Measurements from ENCODE around the gene STIMATE. TPM values are rescaled to one million over a fixed set of nuclear protein-coding genes. Genes with fewer than 3 reads are reported as not detected.

STIMATE gene
- total RNA-seq, 3 donors from 2014 or later (not counting 1 experiment from before 2014, with no cell fraction given), result 24.6 to 35.0 (median 33.1) TPM

GRCh38 chr3:52857133-52857532 is 40.2 kb downstream of the STIMATE start:
- no peak for TF ChIP-seq CTCF (IDR thresholded peaks at IDR 0.05)
- Mint-ChIP-seq H3K4me1 (peaks cover 11 to 13% of the 10 kb centered on the region in 2 donors), H3K36me3 (no peaks in the 10 kb centered on the region), H3K4me3 (no peak overlapping the region), H3K27ac (no peak overlapping the region), H3K9me3 (no peaks in the 10 kb centered on the region), H3K27me3 (ENCODE audit: low read depth in 2 of 2) (no peaks in the 10 kb centered on the region)
- H3K27ac ChIP-seq (ENCODE audit: low read length), result no peak overlapping the region
- H3K9me3 ChIP-seq (ENCODE audit: control insufficient read depth, insufficient read depth, low read length), result no peaks in the 10 kb centered on the region
- peaks cover 8% of the 10 kb centered on the region for H3K36me3 ChIP-seq (ENCODE audit: control insufficient read depth, insufficient read depth, low read length)
- intact Hi-C loops (cut with micrococcal nuclease), result no loop called here
- DNase-seq, result no peak
- H3K27me3 ChIP-seq (ENCODE audit: control insufficient read depth, insufficient read depth, low read length), result no peaks in the 10 kb centered on the region
- 100% methylated on average over 3 of the region's 3 CpGs for WGBS (ENCODE audit: insufficient coverage)
- no peak for ATAC-seq
- H3K4me3 ChIP-seq (ENCODE audit: low read length), result no peak overlapping the region
- H3K4me1 ChIP-seq (ENCODE audit: control insufficient read depth, insufficient read depth, low read length), result no peaks in the 10 kb centered on the region

DNA sequence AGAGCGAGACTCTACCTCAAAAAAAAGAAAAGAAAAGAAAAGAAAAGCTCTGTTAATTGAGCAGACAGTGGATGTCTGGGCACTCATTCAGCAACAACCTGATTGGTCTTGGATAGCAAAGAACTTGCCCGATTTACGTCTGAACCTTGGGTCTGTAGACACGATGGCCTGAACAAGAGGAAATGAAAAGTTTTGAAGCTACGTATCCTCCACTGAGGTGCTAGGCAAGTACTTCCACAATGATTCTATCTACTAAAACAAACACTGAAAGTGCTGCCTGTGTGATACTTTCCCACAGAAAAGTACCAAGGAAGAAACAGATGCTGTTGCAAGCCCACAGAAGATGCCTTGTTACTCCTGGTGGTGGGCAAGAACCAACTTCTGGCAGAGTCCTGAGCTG is 40.7 kb downstream of the STIMATE start:
- WGBS (ENCODE audit: insufficient coverage), result 89% methylated on average over 5 of the region's 5 CpGs
- peaks cover 6 to 8% of the 10 kb centered on the region in 2 donors for H3K4me1 Mint-ChIP-seq

GRCh38 chr3:52854013-52854412 is 43.3 kb downstream of the STIMATE start:
- Mint-ChIP-seq H3K4me1 (no peaks in the 10 kb centered on the region), H3K27me3 (ENCODE audit: low read depth in 2 of 2) (no peaks in the 10 kb centered on the region), H3K27ac (no peak overlapping the region), H3K36me3 (no peaks in the 10 kb centered on the region), H3K4me3 (no peak overlapping the region), H3K9me3 (no peaks in the 10 kb centered on the region)
- Histone ChIP-seq H3K9me3 (ENCODE audit: control insufficient read depth, insufficient read depth, low read length) (no peaks in the 10 kb centered on the region), H3K4me1 (ENCODE audit: control insufficient read depth, insufficient read depth, low read length) (no peaks in the 10 kb centered on the region), H3K27ac (ENCODE audit: low read length) (no peak overlapping the region), H3K27me3 (ENCODE audit: control insufficient read depth, insufficient read depth, low read length) (no peaks in the 10 kb centered on the region), H3K4me3 (ENCODE audit: low read length) (no peak overlapping the region), H3K36me3 (ENCODE audit: control insufficient read depth, insufficient read depth, low read length) (peaks cover 26% of the 10 kb centered on the region)
- no peak for ATAC-seq
- DNase-seq, result no peak
- 100% methylated on average over 2 of the region's 2 CpGs for WGBS (ENCODE audit: insufficient coverage)
- intact Hi-C loops (cut with micrococcal nuclease), result no loop called here
- TF ChIP-seq CTCF (IDR thresholded peaks at IDR 0.05), result no peak

More for the DNA sequence above, 40.7 kb downstream of the STIMATE start:
- TF ChIP-seq CTCF (IDR thresholded peaks at IDR 0.05), result no peak
- Histone ChIP-seq H3K36me3 (ENCODE audit: control insufficient read depth, insufficient read depth, low read length) (peaks cover 13% of the 10 kb centered on the region), H3K9me3 (ENCODE audit: control insufficient read depth, insufficient read depth, low read length) (no peaks in the 10 kb centered on the region), H3K27me3 (ENCODE audit: control insufficient read depth, insufficient read depth, low read length) (no peaks in the 10 kb centered on the region), H3K27ac (ENCODE audit: low read length) (no peak overlapping the region), H3K4me3 (ENCODE audit: low read length) (no peak overlapping the region), H3K4me1 (ENCODE audit: control insufficient read depth, insufficient read depth, low read length) (no peaks in the 10 kb centered on the region)
- no peak for DNase-seq
- H3K27me3 Mint-ChIP-seq (ENCODE audit: low read depth in 2 of 2), result no peaks in the 10 kb centered on the region
- ATAC-seq, result no peak
- H3K4me3 Mint-ChIP-seq, result no peak overlapping the region
- H3K27ac Mint-ChIP-seq, result no peak overlapping the region
- no peaks in the 10 kb centered on the region for H3K9me3 Mint-ChIP-seq
- intact Hi-C loops (cut with micrococcal nuclease), result no loop called here
- no peaks in the 10 kb centered on the region for H3K36me3 Mint-ChIP-seq

DNA sequence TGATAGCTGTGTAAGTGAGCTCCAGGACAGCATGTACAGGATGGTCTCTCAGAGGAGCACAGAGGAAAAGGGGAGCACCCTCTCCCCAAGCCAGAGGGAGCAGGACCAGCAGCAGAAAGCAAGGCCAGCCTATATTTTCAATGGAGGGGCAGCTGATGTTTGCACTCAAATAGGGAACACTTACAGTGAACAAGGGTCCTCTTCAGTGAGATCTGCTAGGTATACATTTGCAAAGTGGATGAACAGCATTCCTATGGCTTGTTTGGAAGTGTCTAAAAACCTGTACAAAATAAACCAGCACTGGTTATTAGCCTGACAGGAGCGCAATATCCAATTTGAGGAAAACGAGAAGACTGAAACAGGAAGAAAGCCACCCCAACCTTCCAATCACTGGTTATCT is 44.9 kb downstream of the STIMATE start:
- DNase-seq (no peak), ATAC-seq (no peak)
- peaks cover 41% of the 10 kb centered on the region for H3K36me3 ChIP-seq (ENCODE audit: control insufficient read depth, insufficient read depth, low read length)
- H3K4me3 Mint-ChIP-seq, result no peak overlapping the region
- H3K27me3 ChIP-seq (ENCODE audit: control insufficient read depth, insufficient read depth, low read length), result no peaks in the 10 kb centered on the region
- 93% methylated on average over 2 of the region's 2 CpGs for WGBS (ENCODE audit: insufficient coverage)
- no peaks in the 10 kb centered on the region for H3K9me3 Mint-ChIP-seq
- no peaks in the 10 kb centered on the region for H3K4me1 ChIP-seq (ENCODE audit: control insufficient read depth, insufficient read depth, low read length)
- no peak for TF ChIP-seq CTCF (IDR thresholded peaks at IDR 0.05)
- H3K27me3 Mint-ChIP-seq (ENCODE audit: low read depth in 2 of 2), result no peaks in the 10 kb centered on the region
- H3K4me1 Mint-ChIP-seq, result no peaks in the 10 kb centered on the region
- no peak overlapping the region for H3K27ac Mint-ChIP-seq
- no peak overlapping the region for H3K27ac ChIP-seq (ENCODE audit: low read length)
- intact Hi-C loops (cut with micrococcal nuclease), result no loop called here
- no peak overlapping the region for H3K4me3 ChIP-seq (ENCODE audit: low read length)
- peaks cover 5% of the 10 kb centered on the region for H3K36me3 Mint-ChIP-seq
- no peaks in the 10 kb centered on the region for H3K9me3 ChIP-seq (ENCODE audit: control insufficient read depth, insufficient read depth, low read length)

Measured in natural killer cell (primary cell).